Right renal cortex interstitium (tissue), 3 donors: Measurements from ENCODE around the gene ZNF397. TPM values are rescaled to one million over a fixed set of nuclear protein-coding genes. Genes with fewer than 3 reads are reported as not detected.
"Not testable (repeated sequence)": the region's sequence is repeated elsewhere in the genome, so short reads cannot be mapped to it uniquely, and the experiment has no call there.

Experiments used
- DNase-seq, 3 donors: peaks; one replicate each; pipeline ENCODE4 v3.0.0-alpha.2; 2013; ENCODE audit warnings: low read depth in 3 of 3, low spot score in 2 of 3
- polyA plus RNA-seq, 3 donors: library from polyadenylated mRNA; unstranded; fragments of 120-200 nt; gene quantifications; one replicate each; pipeline ENCODE4 v1.2.1, GENCODE V29; 2013; ENCODE audit not compliant: insufficient read length in 3 of 3

ZNF397 gene
- 10 to 100 TPM; 50.1 to 52.9 (median 50.3) TPM for polyA plus RNA-seq

DNA sequence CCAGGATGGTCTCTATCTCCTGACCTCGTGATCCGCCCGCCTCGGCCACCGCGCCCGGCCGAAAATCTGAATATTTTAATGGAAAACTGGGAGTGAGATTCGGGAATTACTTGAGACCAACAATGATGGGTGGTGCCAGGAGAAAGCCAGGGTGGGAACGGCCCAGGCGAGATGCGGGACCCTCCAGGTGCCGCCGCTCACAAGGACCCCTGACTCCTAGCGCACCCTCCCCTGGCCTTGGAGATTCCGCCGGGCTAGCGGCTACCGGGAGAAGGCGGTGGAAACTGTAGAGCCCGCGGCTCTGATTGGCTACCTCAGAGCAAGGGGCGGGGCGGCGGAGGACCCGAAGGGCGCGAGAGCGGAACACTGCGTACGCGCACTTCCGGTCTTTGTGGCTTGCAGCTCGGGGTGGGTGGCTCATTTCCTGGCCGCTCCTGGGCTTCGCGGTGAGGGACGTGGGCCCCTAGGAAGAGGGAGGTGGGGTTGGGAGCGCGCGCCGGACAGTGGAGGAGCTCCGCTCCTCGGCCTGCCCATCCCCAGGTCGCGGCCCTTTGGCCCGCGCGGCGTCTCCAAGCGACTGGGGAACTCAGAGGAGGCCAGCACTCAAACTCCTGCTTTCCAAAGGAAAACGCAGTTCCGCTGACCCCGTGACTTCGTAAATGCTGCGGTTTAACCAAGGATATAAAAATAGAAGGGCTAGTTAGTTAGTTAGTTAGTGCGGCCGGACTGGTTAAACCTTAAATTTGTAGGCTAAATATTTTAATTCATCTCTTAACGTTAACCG is at the start of gene ZNF397:
Gene ZNF397, plus strand, starts transcription at position 371 of the 784 bp plus-strand sequence. CDS start 1,437 bp downstream, outside the sequence.
- DNase-seq = peak; percentile 87 to 91 (median 90)

DNA sequence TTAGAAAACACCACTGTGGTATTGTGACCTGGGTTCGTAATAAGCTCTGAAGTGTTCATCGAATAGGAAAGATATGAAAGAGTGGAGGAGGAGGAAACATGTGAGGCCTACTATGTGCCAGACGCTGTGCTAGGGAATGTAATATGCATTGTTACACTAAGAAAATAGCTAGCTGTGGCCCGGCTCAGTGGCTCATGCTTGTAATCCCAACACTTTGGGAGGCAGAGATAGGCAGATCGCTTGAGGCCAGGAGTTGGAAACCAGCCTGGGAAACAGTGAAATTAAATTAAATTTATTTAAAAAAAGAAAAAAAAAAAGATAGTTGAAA is 49.2 kb upstream of the ZNF397 start:
- no peak for DNase-seq

DNA sequence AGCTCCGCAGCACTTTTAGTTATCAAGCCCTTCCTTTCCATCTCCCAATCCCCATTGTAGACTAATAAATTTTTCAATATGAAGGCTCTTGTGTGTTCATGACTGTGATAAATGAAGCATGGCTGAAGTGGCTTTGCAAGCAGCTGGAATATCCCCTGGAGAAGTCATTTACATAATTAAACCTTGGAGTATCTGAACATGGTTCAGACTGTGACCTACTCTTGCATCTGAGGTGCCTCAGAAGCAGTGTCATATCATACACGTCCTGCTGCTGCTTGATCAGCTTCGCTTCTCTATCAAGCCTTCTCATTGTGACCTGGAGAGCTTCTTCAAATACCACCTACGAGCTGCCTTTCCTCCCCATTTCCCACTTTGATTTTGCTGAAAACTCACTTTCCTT is 48.4 kb upstream of the ZNF397 start:
- DNase-seq = no peak

DNA sequence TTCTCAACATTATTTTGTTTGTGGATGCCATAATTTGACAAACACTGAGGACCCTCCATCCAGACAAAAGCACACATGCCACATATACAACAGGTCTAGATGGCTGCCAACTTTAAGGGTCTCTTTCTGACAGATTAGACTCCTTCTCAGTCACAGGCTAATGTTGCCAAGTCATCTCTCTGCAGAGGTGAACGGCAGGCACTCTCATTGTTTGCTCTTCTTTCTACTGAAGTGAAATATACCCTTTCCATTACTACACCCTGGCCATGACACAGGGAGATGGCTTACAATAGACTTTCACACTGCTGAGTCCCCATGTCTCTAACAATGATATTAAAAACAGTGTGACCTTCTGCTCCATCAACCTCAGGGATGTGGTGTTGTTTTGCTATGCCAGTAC is 47.5 kb upstream of the ZNF397 start:
- no peak for DNase-seq

DNA sequence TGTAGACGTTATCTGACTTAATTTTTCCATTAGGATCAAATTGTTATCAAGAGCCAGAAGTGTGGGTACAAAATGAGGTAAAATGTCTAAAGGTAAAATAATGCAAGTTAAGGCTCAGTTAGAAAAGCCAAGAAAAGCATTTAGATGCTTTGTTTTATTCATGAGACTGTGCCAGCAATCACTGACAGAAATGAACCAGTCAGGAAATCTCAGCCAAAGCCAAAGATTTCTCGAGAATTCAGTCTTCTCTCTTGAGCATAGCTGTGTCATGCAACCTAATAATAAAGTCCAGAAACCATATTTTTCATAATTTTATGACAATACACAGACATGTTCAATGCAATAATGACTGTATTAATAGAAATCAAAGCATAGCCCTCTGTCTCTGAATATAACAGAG is 43.5 kb upstream of the ZNF397 start:
- no peak for DNase-seq

DNA sequence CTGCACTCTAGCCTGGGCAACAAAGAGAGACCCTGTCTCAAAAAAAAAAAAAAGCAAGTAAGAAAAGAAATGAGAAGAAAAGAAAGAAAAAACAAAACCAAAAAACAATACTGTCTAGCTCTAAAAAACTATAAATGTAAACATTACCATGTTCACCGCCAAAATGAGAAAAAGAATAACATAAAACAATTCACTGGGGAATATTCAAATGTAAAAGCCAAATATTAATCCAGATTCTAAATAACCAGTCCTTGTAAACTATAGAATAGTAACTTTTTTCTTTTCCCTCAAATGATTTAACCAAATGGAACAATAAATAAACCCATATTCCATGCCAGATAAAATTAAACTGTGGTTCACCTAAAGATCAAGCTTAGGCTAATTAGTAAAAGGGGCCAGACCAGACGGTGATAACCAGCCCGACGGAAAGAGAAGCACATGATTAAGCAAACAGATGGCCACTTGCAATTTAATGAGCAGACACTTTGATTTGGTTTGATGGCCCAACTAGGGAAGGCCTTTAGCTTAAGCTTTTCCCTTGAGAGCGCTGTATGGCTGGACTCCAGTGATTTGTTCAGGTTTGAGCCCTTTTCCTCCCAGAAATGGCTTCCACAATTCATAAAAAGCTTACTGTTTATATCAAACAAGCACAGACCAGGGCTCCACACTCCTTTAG is 39.4 kb upstream of the ZNF397 start:
- no peak for DNase-seq

DNA sequence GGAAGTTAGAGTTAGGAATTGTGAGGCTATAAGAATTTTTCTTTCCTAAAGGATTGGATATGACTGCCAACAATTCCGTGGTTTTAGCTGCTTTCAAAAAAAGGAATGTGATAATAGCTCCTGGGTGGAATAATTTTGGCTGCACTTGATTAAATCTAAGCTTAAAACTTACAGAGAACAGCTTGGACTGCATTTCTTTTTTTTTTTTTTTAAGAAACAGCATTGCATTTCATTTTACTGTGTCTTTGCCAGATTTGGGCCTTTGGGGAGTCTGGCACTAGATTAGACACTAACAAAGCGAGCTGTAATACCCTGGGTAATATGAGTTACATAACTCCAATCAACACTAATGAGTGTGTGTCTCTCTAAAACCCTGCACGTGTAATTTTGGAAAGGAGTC is 37.8 kb upstream of the ZNF397 start:
- DNase-seq = no peak

DNA sequence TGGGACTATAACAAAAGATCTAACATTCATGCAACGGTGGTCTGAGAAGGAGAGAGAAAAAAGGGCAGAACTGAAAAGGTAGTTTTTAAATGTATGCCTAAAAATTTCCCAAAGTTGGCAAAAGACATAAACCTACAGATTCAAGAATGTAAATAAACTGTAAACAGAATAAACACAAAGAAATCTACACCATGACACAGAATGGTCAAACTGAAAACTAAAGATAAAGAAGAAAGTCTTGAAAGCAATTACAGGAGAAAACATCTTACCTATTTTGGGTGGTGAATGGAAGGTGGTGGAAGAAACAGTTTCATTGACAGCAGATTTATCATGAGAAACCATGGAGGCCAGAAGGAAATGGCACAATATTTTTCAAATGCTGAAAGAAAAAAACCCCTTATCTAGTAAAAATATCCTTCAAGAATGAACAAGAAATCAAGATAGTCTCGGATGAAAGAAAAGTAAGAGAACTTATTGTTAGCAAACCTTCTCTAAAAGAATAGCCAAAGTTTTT is 35.6 kb upstream of the ZNF397 start:
- DNase-seq = no peak

DNA sequence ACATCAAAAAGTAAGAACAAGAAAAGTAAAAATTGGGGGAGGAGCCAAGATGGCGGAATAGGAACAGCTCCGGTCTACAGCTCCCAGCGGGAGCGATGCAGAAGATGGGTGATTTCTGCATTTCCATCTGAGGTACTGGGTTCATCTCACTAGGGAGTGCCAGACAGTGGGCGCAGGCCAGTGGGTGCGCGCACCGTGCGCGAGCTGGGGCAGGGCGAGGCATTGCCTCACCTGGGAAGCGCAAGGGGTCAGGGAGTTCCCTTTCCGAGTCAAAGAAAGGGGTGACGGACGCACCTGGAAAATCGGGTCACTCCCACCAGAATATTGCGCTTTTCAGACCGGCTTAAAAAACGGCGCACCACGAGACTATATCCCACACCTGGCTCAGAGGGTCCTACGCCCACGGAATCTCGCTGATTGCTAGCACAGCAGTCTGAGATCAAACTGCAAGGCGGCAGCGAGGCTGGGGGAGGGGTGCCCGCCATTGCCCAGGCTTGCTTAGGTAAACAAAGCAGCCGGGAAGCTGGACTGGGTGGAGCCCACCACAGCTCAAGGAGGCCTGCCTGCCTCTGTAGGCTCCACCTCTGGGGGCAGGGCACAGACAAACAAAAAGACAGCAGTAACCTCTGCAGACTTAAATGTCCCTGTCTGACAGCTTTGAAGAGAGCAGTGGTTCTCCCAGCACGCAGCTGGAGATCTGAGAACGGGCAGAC is 34.9 kb upstream of the ZNF397 start:
- not testable (repeated sequence) for DNase-seq

DNA sequence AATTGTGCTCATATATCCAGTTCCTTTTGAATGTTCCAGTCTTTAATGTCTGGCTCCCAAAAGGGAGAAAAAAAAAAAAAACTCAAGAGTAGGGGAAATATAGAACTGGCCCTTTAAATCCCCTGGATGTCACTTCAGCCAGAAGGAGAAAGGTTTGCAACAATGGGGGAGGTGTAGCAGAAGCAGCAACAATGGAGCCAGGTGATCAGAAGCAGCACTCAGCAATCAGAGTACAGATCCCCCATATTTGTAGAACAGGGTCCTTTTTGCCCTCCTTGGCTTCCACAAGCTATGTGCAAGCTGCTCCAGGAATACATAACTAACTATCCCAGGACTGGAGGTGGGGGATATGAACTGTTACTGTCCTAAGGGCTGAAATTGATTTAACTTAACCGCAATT is 25.8 kb upstream of the ZNF397 start:
- DNase-seq = no peak

DNA sequence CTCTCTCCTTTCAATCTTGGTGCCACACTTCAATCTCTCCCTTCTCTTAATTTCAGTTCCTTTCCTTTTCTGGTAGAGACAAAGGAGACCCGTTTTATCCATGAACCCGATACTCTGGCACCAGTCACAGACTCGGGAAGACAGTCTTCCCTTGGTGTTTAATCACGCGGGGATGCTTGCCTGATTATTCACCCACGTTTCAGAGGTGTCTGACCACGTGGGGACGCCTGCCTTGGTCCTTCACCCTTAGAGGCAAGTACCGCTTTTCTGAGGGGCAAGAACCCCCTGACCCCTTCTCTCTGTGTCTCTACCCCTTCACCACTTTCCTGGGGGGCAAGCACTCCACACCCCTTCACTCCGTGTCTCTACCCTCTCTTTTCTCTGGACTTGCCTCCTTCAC is 24.2 kb upstream of the ZNF397 start:
- not testable (repeated sequence) for DNase-seq

DNA sequence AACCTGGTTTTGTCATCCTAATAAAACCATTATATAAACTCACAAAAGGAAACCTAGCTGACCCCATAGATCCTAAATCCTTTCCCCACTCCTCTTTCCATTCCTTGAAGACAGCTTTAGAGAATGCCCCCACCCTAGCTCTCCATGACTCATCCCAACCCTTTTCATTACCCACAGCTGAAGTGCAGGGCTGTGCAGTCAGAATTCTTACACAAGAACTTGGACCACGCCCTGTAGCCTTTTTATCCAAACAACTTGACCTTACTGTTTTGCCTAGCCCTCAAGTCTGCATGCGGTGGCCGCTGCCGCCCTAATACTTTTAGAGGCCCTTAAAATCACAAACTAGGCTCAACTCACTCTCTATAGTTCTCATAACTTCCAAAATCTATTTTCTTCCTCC is 21.5 kb upstream of the ZNF397 start:
- not testable (repeated sequence) for DNase-seq

DNA sequence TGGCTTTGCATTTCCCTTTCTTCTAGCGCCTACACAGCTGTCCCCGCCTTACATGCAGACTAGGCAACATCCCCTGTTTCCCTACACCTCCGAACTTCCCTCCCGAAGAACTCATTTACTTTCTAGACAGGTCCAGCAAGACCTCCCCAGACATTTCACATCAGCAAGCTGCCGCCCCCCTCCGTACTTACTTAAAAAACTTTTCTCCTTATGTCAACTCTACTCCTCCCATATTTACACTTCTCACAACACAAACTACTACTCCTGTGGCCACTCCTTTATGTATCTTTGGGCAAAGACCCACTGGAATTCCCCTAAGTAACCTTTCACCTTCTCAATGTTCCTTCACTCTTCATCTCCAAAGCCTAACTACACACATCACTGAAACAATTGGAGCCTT is 20.4 kb upstream of the ZNF397 start:
- DNase-seq = no peak

DNA sequence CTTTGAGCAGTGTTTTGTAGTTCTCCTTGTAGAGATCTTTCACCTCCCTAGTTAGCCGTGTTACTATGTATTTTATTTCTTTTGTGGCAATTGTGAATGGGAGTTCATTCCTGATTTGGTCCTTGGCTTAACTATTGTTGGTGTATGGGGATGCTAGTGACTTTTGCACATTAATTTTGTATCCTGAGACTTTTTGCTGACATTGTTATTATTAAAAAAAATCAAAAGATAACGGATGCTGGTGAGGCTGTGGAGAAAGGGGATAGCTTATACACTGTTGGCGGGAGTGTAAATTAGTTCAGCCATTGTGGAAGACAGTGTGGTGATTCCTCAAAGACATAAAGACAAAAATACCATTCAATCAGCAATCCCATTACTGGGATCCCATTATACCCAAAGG is 17.0 kb upstream of the ZNF397 start:
- DNase-seq = no peak

DNA sequence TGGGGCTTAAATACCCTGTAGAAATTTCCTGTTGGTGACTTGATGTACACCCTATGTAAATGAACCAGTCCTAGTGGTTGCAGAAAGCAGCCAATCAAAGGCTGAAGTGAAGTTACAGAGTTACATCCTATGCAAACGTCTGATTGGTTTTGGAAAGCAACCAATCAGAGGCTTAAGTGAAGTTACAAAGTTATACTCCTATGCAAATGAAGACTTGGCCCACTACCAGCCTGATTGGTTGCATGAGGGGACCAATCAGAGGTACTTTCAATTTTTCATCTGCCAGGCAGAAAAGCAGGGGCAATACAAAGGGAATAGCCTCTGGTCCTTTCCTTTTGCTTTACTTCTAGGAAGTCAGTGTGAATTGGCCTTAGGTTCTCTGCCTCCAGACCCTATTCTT is 13.6 kb upstream of the ZNF397 start:
- DNase-seq = no peak

DNA sequence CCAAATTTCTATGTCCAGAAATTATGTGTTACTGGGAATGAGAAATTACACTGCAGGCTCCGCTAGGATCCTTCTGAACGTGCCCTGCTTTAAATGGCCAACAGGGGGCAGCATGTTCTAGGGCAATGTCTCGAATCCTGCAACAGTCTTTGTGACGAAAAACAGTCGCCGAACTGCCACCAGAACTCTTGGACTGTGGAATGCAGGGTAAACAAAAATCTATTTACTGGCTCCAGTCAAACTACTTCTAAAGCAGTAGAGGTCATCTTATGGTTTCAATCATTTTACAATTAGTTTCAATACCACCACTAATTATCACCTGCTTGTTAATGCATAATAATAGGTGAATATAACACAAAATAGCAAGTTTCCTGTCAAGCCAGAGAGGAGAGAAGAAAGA is 9.8 kb upstream of the ZNF397 start:
- peak; percentile 53 to 69 (median 61) for DNase-seq

DNA sequence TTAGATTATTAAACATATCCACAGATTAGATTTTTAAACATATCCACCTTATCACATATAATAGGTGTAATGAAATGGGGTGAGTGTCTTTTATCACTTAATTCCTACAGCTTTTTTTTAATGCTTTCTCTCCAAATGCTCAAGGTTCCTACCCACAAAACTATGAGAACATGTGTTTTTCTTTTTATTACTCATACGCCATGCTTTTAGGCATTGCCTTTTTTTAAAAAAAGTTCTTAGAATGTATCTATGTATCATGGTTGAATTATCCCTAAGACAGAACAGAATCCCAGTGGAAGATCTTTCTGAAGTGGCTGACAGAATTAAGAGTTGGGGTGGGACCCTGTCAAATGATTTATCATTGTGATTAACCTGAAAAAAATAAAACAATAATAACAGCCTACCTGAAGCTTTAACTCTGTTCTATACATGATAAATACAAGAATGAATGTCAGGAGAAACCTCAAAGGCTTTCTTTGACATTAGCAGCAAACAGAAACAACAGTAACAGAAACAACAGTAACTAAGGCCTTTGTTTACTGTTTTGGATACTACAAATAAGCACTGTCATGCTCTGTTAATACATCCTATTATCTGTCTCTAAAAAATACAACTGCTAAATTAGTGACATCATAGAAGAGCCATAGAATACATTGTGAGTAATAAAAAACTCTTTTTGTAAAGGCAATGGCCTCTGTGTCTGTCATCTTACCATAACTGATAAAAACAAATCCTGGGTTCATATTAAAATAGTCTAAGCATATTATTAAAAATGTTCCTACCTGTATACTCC is 4.1 kb upstream of the ZNF397 start:
- DNase-seq = no peak

DNA sequence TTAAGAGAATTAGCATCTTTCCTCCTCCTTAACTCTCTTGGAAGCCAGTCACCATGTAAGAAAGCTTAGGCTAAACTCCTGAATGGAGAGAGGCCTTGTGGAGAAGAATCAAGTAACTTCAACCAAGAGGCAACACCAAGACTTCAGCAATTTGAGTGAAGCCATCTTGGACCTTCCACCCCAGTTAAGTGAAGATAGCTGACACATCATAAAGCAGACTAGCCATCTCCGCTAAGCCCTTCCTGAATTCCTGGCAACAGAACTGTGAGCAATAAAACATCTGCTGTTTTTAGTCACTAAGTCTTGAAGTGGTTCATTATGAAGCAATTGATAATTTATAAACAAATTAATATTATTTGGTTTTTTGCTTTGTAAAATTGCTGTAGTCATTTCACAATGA is 1.5 kb upstream of the ZNF397 start:
- DNase-seq = no peak

DNA sequence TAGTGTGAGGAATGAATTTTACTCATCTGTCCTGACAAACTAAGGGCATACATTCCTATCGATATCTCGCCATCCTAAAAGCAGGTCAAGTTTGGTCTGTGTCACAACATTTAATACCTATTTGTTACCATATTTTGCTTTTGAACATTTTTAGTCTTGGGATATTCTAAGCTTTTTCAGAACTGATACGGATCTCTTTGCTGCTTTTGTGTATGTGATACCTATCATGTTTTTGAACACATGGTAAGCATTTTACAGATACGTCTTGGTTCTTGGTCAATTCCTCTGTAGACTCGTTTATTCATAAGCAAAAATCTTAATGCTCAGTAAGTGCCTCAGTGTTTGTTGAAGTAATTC is 592 bp downstream of the ZNF397 start:
- peak in 2 of 3 donors; percentile 19 to 23 for DNase-seq

DNA sequence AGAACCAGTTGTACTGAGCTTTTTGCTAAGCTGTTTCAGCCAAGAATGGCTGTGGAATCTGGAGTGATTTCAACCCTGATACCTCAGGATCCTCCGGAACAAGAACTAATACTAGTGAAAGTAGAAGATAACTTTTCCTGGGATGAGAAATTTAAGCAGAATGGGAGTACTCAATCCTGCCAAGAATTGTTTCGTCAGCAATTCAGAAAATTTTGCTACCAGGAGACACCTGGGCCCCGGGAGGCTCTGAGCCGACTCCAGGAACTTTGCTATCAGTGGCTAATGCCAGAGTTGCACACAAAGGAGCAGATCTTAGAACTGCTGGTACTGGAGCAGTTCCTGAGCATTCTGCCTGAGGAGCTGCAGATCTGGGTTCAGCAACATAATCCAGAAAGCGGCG is 1.6 kb downstream of the ZNF397 start:
- DNase-seq = no peak

DNA sequence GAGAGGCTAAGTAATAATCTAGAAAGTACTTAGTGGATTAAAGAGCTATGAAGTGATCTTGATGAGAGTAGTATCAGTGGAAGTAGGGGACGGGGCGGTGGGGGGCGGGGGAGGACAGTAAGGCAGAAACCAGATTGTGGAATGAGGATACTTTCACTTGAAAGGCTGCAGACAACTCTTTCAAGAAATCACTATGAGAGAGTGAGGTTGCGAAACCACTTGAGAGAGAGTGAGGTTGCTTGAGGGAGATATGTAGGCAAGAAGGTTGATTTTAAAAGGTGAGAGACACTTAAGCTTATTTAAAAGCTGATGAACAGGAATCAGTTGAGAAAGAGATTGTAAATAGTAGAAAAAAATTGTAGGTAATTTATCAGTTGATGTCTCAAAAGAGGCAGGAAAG is 3.8 kb downstream of the ZNF397 start:
- no peak for DNase-seq
